ENCODE data around the gene GOLGA6C.
"Not testable (repeated sequence)": the region's sequence is repeated elsewhere in the genome, so short reads cannot be mapped to it uniquely, and the experiment has no call there.

DNA sequence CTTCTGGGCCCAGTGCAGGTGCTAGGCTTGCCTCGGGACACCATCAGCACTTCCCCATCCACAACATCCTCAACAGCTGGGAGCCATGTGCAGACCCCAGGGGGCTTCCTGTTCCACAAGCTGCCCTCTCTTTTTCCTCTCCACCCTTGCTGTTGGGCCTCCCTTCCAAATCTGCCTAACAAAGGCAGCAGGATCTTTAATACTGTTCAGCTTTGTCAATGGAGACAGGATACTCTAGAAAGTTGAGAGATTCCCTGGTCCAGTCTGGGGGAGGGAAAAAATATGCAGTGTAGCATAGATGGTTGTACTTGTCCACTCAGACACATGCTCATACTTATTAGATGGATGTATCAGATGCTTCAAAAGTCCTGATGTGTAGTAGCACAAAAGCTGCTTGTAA lies 20.4 kb downstream of the GOLGA6C start:
- TF ChIP-seq, protein P1, sequence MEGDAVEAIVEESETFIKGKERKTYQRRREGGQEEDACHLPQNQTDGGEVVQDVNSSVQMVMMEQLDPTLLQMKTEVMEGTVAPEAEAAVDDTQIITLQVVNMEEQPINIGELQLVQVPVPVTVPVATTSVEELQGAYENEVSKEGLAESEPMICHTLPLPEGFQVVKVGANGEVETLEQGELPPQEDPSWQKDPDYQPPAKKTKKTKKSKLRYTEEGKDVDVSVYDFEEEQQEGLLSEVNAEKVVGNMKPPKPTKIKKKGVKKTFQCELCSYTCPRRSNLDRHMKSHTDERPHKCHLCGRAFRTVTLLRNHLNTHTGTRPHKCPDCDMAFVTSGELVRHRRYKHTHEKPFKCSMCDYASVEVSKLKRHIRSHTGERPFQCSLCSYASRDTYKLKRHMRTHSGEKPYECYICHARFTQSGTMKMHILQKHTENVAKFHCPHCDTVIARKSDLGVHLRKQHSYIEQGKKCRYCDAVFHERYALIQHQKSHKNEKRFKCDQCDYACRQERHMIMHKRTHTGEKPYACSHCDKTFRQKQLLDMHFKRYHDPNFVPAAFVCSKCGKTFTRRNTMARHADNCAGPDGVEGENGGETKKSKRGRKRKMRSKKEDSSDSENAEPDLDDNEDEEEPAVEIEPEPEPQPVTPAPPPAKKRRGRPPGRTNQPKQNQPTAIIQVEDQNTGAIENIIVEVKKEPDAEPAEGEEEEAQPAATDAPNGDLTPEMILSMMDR (IDR thresholded peaks at IDR 0.05): not testable (repeated sequence)
- TF ChIP-seq POLR2A (IDR thresholded peaks at IDR 0.05): not testable (repeated sequence)

All from upper lobe of left lung (tissue), 4 donors.